IPS-20b (cell line): ENCODE measurements around the gene RNASEL.

Experiments used
- H3K27ac ChIP-seq: one replicate; pipeline ENCODE4 v1.5.1; 2013; ENCODE audit warnings: low read length
- H3K27me3 ChIP-seq: 2 replicates; pipeline ENCODE4 v1.6.1; 2013; ENCODE audit warnings: mild to moderate bottlenecking, low read length, inconsistent platforms; ENCODE audit not compliant: insufficient read depth
- H3K36me3 ChIP-seq: 2 replicates; pipeline ENCODE4 v1.6.1; 2013; ENCODE audit warnings: low read depth, mild to moderate bottlenecking, inconsistent platforms, low read length, moderate library complexity; ENCODE audit not compliant: insufficient read depth
- H3K4me1 ChIP-seq: 2 replicates; pipeline ENCODE4 v1.6.1; 2013; ENCODE audit warnings: mild to moderate bottlenecking, control low read depth, inconsistent platforms, low read length, moderate library complexity; ENCODE audit not compliant: insufficient read depth
- H3K4me3 ChIP-seq: 2 replicates; pipeline ENCODE4 v1.5.1; 2013; ENCODE audit warnings: mild to moderate bottlenecking, low read length, inconsistent platforms
- H3K9ac ChIP-seq: 2 replicates; pipeline ENCODE4 v1.6.1; 2013; ENCODE audit warnings: low read depth, mild to moderate bottlenecking, inconsistent platforms, low read length, moderate library complexity
- H3K9me3 ChIP-seq: 2 replicates; pipeline ENCODE4 v1.6.1; 2013; ENCODE audit warnings: mild to moderate bottlenecking, low read depth, low read length, inconsistent platforms; ENCODE audit not compliant: insufficient read depth

RNASEL gene

DNA sequence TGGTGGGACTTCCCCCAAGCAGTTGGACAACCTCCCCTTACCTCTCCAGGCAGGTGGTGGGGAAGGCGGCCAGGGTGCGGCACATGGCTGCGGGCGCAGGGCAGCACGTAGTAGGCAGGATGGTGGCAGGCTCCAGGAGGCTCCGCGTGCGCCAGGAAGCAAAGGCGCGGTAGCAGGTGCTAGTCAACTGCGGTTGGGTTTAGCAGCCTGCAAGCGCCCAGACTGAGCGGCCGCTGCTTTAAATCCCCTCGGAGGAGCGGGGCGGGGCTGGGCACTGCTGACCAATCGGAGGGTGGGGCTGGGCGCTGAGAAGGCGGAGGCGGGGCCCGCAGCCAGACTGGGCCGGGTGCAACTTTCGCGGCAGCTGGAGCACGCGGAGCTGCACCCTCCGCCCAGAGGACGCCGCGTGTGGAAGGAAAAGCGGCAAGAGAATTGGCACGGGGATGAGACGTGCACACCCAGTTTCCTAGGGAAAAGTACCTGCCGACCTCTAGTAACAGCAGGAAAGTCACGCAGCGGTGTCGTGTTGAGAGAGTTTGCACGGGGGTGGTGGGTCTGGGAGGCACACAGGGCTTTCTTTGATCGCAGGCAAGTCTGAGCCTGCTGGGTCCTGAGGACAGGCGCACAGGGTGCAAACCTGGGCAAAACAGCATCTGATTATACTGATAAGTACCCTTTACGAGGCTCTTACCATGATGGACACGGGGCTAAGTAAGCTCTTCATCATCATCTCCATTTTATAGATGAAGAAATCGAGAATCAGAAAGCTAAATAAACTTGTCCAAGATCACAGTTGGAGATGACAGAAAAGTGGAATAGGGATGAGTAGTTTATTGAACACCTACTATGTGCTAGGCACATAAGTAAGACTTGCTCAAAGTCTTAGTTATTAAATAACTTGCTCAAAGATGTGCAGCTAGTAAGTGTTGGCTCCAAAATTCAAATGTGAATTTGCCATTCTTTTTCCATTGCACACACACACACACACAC is 15.4 kb upstream of the RNASEL start, which contains the start of gene RGS16:
TSS of gene RGS16 (minus strand) at position 215 of the 990 bp plus-strand sequence. CDS start at position 85, 130 bp downstream.
- H3K4me3 ChIP-seq = peak within 1 kb of the TSS; percentile 70; the same call in 1 of the 2 replicates
- H3K27ac ChIP-seq = no peak within 1 kb of the TSS
- H3K9ac ChIP-seq = peak within 1 kb of the TSS; percentile 55; the same call in 1 of the 2 replicates
- H3K9me3 ChIP-seq = no peaks in the 10 kb centered on the region
- peaks cover 57% of the 10 kb centered on the region for H3K27me3 ChIP-seq
- peaks cover 22% of the 10 kb centered on the region; the same call in 1 of the 2 replicates for H3K36me3 ChIP-seq
- peaks cover 8% of the 10 kb centered on the region; the same call in 1 of the 2 replicates for H3K4me1 ChIP-seq

DNA sequence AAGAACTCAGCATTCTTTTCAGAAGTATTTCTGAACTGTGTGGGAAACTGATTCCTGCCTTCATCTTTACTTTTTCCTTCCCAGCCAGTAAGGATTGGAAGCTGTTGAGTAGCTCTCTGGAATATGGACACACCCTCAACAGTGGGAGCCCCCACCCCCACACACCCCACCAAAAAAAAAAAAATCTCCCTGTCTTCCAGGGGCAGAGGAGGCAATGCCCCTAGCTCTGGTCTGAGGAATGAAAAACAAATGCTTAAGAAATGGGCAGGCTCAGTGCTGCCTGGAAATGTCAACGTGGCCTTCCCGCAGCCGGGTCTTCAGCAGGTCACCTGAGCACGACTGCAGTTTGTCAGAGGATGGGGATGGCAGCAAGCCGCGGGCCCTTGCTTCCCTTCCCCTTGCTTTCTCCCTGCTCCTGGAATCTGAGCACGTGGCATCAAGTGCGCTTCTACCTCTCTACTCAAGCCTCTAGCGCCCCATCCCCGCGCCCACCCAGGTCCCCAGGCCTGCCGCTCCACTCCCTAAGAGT is 14.7 kb upstream of the RNASEL start:
- peaks cover 23% of the 10 kb centered on the region; the same call in 1 of the 2 replicates for H3K36me3 ChIP-seq
- no peaks in the 10 kb centered on the region for H3K9me3 ChIP-seq
- no peak overlapping the region for H3K27ac ChIP-seq
- H3K9ac ChIP-seq = peak overlapping the region; percentile 55; the same call in 1 of the 2 replicates
- peaks cover 54% of the 10 kb centered on the region for H3K27me3 ChIP-seq
- peak overlapping the region; percentile 70; the same call in 1 of the 2 replicates for H3K4me3 ChIP-seq
- peaks cover 8% of the 10 kb centered on the region; the same call in 1 of the 2 replicates for H3K4me1 ChIP-seq

DNA sequence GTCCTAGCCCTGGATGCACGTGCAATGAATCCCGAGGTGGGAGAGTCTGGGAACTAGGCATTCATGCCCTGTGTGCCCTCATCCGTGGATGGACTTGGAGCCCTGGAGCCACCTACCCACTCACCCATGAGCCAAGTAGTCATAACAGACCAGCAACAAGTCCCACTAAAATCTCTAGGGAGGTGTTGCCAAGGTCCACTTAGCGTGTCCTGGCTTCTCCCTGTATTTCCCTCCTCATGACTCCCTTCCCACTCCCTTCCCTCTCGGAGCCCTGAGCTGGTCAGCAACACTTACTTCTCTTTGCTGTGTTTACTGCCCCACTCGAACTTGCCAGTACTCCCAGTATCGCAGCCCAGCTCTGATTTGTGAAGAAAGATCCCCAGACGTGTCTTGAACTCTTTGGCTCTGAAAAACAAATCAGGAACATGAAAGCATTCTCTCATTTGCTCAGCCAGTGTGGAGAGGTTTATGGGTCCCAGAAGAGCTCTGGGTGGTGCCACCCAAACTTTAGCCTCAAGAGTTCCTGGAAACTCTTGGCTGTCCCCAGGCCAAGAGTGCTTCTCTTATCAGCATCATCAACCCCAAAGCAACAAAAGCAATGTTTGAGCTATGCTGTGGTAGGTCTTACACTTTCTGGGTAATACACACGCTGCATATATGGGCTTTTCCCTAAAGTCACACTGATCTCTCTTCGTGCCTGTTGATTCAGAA is 14.0 kb upstream of the RNASEL start:
- Histone ChIP-seq H3K4me3 (peak overlapping the region; percentile 70; the same call in 1 of the 2 replicates), H3K9ac (peak overlapping the region; percentile 55; the same call in 1 of the 2 replicates), H3K27ac (no peak overlapping the region), H3K36me3 (peaks cover 23% of the 10 kb centered on the region; the same call in 1 of the 2 replicates), H3K27me3 (peaks cover 50% of the 10 kb centered on the region), H3K4me1 (peaks cover 8% of the 10 kb centered on the region; the same call in 1 of the 2 replicates), H3K9me3 (no peaks in the 10 kb centered on the region)

DNA sequence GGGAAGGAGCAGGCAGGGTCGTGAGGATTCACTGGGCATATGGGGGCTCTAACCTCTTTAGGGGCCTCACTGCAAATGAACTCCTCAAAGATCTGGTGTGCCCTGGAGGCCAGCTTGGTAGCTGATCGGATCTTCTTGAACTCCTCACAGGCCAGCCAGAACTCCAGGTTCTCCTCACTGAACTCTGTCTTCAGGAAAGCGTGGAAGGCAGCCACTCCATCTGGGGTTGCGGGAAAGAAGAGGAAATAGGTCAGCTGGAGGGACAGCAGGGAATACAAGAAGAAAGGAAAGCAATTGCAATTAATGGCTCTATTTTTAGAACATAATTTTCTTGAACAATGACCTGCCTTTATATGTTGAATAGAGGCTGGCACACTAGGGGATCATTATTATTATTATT is 12.9 kb upstream of the RNASEL start:
- Histone ChIP-seq H3K9ac (no peak overlapping the region), H3K9me3 (no peaks in the 10 kb centered on the region), H3K4me3 (no peak overlapping the region), H3K27ac (no peak overlapping the region), H3K4me1 (peaks cover 8% of the 10 kb centered on the region; the same call in 1 of the 2 replicates), H3K27me3 (peaks cover 44% of the 10 kb centered on the region), H3K36me3 (peaks cover 23% of the 10 kb centered on the region; the same call in 1 of the 2 replicates)

DNA sequence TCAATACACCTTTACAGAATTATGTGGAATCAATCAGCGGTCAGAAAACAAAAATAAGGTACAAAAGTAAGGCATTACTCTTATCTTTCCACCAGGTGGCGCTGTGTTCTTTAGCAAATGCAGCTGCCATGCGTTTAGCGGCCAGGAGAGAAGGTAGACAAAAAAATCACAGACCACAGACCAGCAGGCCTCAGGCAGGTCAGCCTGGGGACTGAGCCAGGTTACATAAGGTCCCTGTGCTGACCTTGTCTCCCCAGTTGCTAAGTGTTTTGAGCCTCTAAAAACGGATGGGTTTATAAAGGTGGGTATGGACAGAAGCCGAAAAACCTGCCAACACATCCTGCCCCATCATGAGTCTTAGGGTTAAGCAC is 12.3 kb upstream of the RNASEL start:
- no peak overlapping the region for H3K4me3 ChIP-seq
- H3K36me3 ChIP-seq = peaks cover 23% of the 10 kb centered on the region; the same call in 1 of the 2 replicates
- H3K9me3 ChIP-seq = no peaks in the 10 kb centered on the region
- H3K9ac ChIP-seq = no peak overlapping the region
- H3K27me3 ChIP-seq = peaks cover 39% of the 10 kb centered on the region
- peaks cover 8% of the 10 kb centered on the region; the same call in 1 of the 2 replicates for H3K4me1 ChIP-seq
- no peak overlapping the region for H3K27ac ChIP-seq

DNA sequence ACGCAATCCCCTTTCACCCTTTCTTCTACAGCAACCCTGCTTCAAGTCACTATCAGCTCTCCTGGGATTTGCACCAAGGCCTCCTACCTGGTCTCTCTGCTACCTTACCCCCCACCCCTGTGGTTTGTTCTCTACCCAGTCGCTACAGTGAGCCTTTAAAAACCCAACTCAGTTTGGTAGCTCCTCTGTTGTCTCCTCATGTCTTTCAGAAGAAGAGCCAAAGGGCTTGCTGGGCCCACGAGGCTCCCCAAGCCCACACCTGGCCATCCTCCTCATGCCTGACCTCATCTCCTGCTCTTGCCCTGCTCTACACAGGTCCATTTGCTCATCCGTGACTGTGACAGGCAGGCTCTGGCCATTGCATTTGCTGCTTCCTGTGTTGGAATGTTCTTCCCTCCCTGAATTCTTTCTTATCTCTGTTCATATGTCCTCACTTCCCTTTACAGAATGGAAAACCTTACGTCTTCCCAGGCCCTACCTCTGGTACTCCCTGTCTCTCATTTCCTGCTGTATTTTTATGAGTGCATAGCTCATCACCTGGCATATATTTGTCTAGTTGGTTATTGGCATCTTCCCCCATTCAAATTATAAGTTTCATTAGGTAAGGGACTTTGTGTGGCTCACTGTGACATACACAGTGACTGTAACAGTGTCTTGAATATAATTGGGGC is 11.8 kb upstream of the RNASEL start:
- Histone ChIP-seq H3K9ac (no peak overlapping the region), H3K4me1 (peaks cover 8% of the 10 kb centered on the region; the same call in 1 of the 2 replicates), H3K27ac (no peak overlapping the region), H3K27me3 (peaks cover 35% of the 10 kb centered on the region), H3K4me3 (no peak overlapping the region), H3K36me3 (peaks cover 23% of the 10 kb centered on the region; the same call in 1 of the 2 replicates), H3K9me3 (no peaks in the 10 kb centered on the region)

DNA sequence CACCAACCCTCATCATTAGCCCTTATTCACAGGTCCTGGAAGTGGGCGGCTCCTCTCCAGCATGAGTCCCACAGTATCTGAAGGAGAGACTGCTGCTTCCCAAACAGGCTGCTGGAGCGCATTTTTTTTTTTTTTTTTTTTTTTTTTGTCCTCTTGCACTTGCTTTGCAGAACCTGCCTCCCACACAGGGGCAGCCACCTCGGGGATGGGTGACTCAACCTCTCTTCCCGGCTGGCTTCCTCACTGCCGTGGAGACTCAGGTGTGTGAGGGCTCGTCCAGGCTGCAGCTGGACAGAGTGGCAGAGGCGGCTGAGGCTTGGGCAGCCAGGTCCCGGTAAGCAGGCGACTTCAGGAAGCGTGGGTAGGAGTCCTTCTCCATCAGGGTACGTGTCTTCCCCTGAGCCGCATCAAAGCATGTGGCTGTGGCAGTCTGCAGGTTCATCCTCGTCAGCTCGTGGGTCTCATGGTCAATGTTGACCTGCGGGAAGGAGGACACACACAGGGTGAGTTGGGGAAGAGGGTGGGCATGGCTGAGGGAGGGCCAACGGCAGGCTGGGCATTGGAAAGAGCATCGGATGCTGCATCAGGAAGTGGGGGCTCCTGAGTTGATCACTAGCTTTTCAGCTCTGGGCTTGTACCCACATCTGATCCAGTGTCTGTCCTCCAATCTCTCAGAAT is 11.1 kb upstream of the RNASEL start:
- Histone ChIP-seq H3K36me3 (peaks cover 23% of the 10 kb centered on the region; the same call in 1 of the 2 replicates), H3K4me3 (no peak overlapping the region), H3K27me3 (peaks cover 28% of the 10 kb centered on the region), H3K4me1 (peaks cover 8% of the 10 kb centered on the region; the same call in 1 of the 2 replicates), H3K9me3 (no peaks in the 10 kb centered on the region), H3K27ac (no peak overlapping the region), H3K9ac (no peak overlapping the region)

DNA sequence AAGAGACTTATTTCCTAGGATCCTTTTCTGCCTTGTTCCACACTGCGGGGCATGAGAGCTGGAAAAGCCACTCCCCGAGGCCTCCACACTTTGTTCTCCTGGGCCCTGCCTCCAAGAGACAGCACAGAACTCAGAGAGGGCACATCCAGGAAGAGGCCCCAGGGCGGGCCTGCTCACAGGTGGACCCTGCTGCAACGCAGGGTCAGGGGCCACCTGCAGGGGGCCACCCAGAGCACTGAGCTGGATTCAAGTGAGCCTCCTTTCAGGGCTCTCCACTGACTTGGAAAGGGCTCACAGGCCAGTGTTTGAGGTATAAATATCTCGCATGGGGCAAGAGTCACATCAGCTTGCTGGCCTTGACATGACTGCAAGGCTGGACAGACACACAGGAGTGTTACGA is 10.3 kb upstream of the RNASEL start:
- peaks cover 20% of the 10 kb centered on the region for H3K27me3 ChIP-seq
- peaks cover 8% of the 10 kb centered on the region; the same call in 1 of the 2 replicates for H3K4me1 ChIP-seq
- no peak overlapping the region for H3K27ac ChIP-seq
- no peaks in the 10 kb centered on the region for H3K9me3 ChIP-seq
- peaks cover 23% of the 10 kb centered on the region; the same call in 1 of the 2 replicates for H3K36me3 ChIP-seq
- H3K4me3 ChIP-seq = no peak overlapping the region
- H3K9ac ChIP-seq = no peak overlapping the region

DNA sequence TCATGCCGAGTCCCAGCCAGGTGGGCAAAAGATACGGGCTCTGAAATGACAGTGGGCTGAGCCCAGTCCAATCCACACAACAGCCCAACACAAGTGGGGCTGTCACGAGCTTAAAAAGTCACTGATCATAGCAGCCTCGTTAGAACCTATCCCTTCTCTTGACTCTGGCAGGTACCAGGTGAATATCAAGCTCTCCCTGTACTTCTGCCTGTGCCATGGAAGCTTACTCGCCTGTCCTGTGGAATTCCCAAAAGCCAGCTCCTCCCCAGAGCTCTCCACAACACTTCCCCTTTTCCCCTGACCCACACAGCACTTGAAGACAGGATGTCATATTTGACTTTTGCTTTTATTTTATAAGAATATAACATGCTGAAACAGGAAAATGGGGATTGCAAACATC is 9.2 kb upstream of the RNASEL start:
- peaks cover 10% of the 10 kb centered on the region for H3K27me3 ChIP-seq
- H3K27ac ChIP-seq = no peak overlapping the region
- H3K9me3 ChIP-seq = no peaks in the 10 kb centered on the region
- H3K4me1 ChIP-seq = peaks cover 3% of the 10 kb centered on the region; the same call in 1 of the 2 replicates
- peaks cover 23% of the 10 kb centered on the region; the same call in 1 of the 2 replicates for H3K36me3 ChIP-seq
- H3K4me3 ChIP-seq = no peak overlapping the region
- no peak overlapping the region for H3K9ac ChIP-seq

DNA sequence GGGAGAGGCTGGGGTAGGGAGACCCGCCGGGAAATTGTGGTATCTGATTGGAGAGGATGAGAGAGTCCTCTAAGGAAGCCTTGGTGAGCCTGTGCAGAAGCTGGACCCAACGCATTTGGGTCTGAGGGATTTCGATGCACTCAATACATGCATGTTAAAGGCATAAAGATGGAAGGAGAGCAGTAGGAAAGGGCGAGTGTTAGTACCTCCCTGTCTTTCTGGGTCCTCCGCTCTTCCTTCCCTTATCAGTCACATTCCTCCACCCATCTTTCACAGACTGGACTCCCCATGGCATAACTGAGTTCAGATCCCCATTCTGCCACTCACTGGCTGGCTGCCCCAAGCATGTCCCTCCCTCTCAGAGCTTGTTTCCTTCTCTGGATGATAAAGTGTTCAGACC is 7.9 kb upstream of the RNASEL start:
- Histone ChIP-seq H3K9ac (no peak overlapping the region), H3K4me3 (no peak overlapping the region), H3K27me3 (no peaks in the 10 kb centered on the region), H3K9me3 (no peaks in the 10 kb centered on the region), H3K4me1 (no peaks in the 10 kb centered on the region; the same call in 1 of the 2 replicates), H3K27ac (no peak overlapping the region), H3K36me3 (peaks cover 23% of the 10 kb centered on the region; the same call in 1 of the 2 replicates)
